Esophagus squamous epithelium (tissue), 5 donors: ENCODE data around the gene ZSCAN9. TPM values are rescaled to one million over a fixed set of nuclear protein-coding genes. Genes with fewer than 3 reads are reported as not detected.

Experiments used
- DNase-seq: peaks from one replicate; lab custom pipeline; 2025; lab: John Stamatoyannopoulos, UW
- H3K27ac ChIP-seq, 4 donors: fragments of 200-600 bp; sonication (generic); one replicate each; pipeline ENCODE4 v1.5.1; 2016 to 2019; ENCODE audit warnings: mild to moderate bottlenecking in 1 of 4
- H3K27me3 ChIP-seq, 4 donors: fragments of 200-600 bp; sonication (generic); 1 replicate in 3 of 4; 2 replicates in 1 of 4; pipeline versions ENCODE4 v1.5.1 to v1.6.0; 2017 to 2021; ENCODE audit warnings: antibody characterized with exemption in 1 of 4
- H3K36me3 ChIP-seq, 3 donors: fragments of 200-600 bp; sonication (generic); one replicate each; pipeline ENCODE4 v1.5.1; 2016 to 2019
- H3K4me1 ChIP-seq, 3 donors: fragments of 200-600 bp; sonication (generic); one replicate each; pipeline ENCODE4 v1.5.1; 2017 to 2019
- H3K4me3 ChIP-seq, 4 donors: fragments of 200-600 bp; sonication (generic); 1 replicate in 3 of 4; 2 replicates in 1 of 4; pipeline ENCODE4 v1.5.1; 2016 to 2019; ENCODE audit warnings: mild to moderate bottlenecking in 2 of 4, moderate library complexity in 1 of 4
- H3K9me3 ChIP-seq, 3 donors: fragments of 200-600 bp; sonication (generic); one replicate each; pipeline ENCODE4 v1.5.1; 2016 to 2019
- CTCF ChIP-seq, 6 experiments: fragments of 450-650 bp in 4 of 6; fragments of 200-600 bp in 2 of 6; sonication (generic) in 2 of 6; IDR thresholded peaks; one replicate each; pipeline ENCODE4 v1.5.1; 2016 to 2019; ENCODE audit warnings: antibody characterized with exemption in 6 of 6, mild to moderate bottlenecking in 4 of 6, moderate library complexity in 4 of 6
- POLR2A ChIP-seq, 4 donors: fragments of 450-650 bp; IDR thresholded peaks; one replicate each; pipeline ENCODE4 v1.6.1; 2017; ENCODE audit warnings: antibody characterized with exemption in 4 of 4, mild to moderate bottlenecking in 4 of 4, moderate library complexity in 3 of 4
- WGBS, 2 donors: methylation state at CpG; one replicate each; pipeline ENCODE4 v1.1.5; 2018; 5-methylcytosine and 5-hydroxymethylcytosine counted together
- intact Hi-C: fragments of 100-400 bp; cut with DNase I; formaldehyde crosslinking; loops from one replicate; pipeline ENCODE4 v1.15.0; 2022
- total RNA-seq, 4 donors: library from RNA; depleted of rRNA; stranded (reverse); fragments of >200 nt; gene quantifications; one replicate each; pipeline ENCODE4 v1.1.0, GENCODE V29; 2016
- donor health status: DM: yes; HTN: yes; CAD: no.

ZSCAN9 gene
- total RNA-seq, 4 donors from 2014 or later, result 0.95 to 11.3 (median 3.4) TPM

- H3K27ac ChIP-seq, result no peak overlapping the region
- no peak overlapping the region for H3K4me3 ChIP-seq
- H3K4me1 ChIP-seq, result no peaks in the 10 kb centered on the region
- 91 to 94% methylated on average over 11 of the region's 11 CpGs for WGBS, 2 donors
- no peak for DNase-seq
- peaks cover 0 to 72% (median 5%) of the 10 kb centered on the region in 3 donors for H3K36me3 ChIP-seq
- no peaks in the 10 kb centered on the region for H3K9me3 ChIP-seq
- intact Hi-C loops, result no loop called here
- no peaks in the 10 kb centered on the region for H3K27me3 ChIP-seq
- TF ChIP-seq CTCF (IDR thresholded peaks at IDR 0.05) (no peak), POLR2A (IDR thresholded peaks at IDR 0.05) (no peak)
These were observed 7.7 kb downstream of the ZSCAN9 start for GRCh38 chr6:28232785-28233184.

- no peak overlapping the region for H3K4me3 ChIP-seq
- no peak overlapping the region for H3K27ac ChIP-seq
- peaks cover 0 to 44% (median 3%) of the 10 kb centered on the region in 3 donors for H3K36me3 ChIP-seq
- DNase-seq, result no peak
- H3K4me1 ChIP-seq, result no peaks in the 10 kb centered on the region
- intact Hi-C loops, result no loop called here
- TF ChIP-seq CTCF (IDR thresholded peaks at IDR 0.05) (no peak), POLR2A (IDR thresholded peaks at IDR 0.05) (no peak)
- 92 to 97% methylated on average over 3 of the region's 3 CpGs for WGBS, 2 donors
- H3K27me3 ChIP-seq, result no peaks in the 10 kb centered on the region
- no peaks in the 10 kb centered on the region for H3K9me3 ChIP-seq
These were observed 10.9 kb downstream of the ZSCAN9 start for GRCh38 chr6:28235912-28236452.

GRCh38 chr6:28239636-28240035, 14.6 kb downstream of the ZSCAN9 start:
- Histone ChIP-seq H3K4me1 (no peaks in the 10 kb centered on the region), H3K27ac (no peak overlapping the region), H3K36me3 (peaks cover 0 to 26% (median 7%) of the 10 kb centered on the region in 3 donors), H3K9me3 (no peaks in the 10 kb centered on the region), H3K4me3 (no peak overlapping the region), H3K27me3 (no peaks in the 10 kb centered on the region)
- intact Hi-C loops, result no loop called here
- TF ChIP-seq POLR2A (IDR thresholded peaks at IDR 0.05) (no peak), CTCF (IDR thresholded peaks at IDR 0.05) (no peak)
- DNase-seq, result no peak
- WGBS, 2 donors, result 67 to 100% methylated on average over 1 of the region's 1 CpG

GRCh38 chr6:28240471-28240870, 15.4 kb downstream of the ZSCAN9 start:
- WGBS, 2 donors, result 81 to 100% methylated on average over 1 of the region's 1 CpG
- Histone ChIP-seq H3K36me3 (peaks cover 0 to 28% (median 8%) of the 10 kb centered on the region in 3 donors), H3K4me3 (no peak overlapping the region), H3K9me3 (no peaks in the 10 kb centered on the region), H3K27ac (no peak overlapping the region), H3K4me1 (no peaks in the 10 kb centered on the region), H3K27me3 (no peaks in the 10 kb centered on the region)
- TF ChIP-seq POLR2A (IDR thresholded peaks at IDR 0.05) (no peak), CTCF (IDR thresholded peaks at IDR 0.05) (no peak)
- no peak for DNase-seq
- intact Hi-C loops, result no loop called here

- no peak for TF ChIP-seq POLR2A (IDR thresholded peaks at IDR 0.05)
- TF ChIP-seq CTCF (IDR thresholded peaks at IDR 0.05), result no peak
- no peak overlapping the region for H3K4me3 ChIP-seq
- no peaks in the 10 kb centered on the region for H3K27me3 ChIP-seq
- peaks cover 7 to 58% (median 19%) of the 10 kb centered on the region in 3 donors for H3K36me3 ChIP-seq
- whole genome bisulfite sequencing, 2 donors, result 90 to 92% methylated on average over 3 of the region's 3 CpGs
- no peak overlapping the region for H3K27ac ChIP-seq
- intact Hi-C loops, result no loop called here
- no peaks in the 10 kb centered on the region for H3K4me1 ChIP-seq
- no peak for DNase-seq
- no peaks in the 10 kb centered on the region for H3K9me3 ChIP-seq
These were observed 18.9 kb downstream of the ZSCAN9 start for GRCh38 chr6:28243946-28244345.
